H1 (cell line): ENCODE measurements around the gene PTPRJ.

ENCODE experiments used
- EP300 ChIP-seq, 2 experiments: IDR thresholded peaks; 1 replicate in 1 of 2; 2 replicates in 1 of 2; pipeline ENCODE4 v1.6.1; 2011 to 2012; ENCODE audit warnings: low read depth in 2 of 2, low read length in 2 of 2, mild to moderate bottlenecking in 2 of 2, borderline replicate concordance in 1 of 2, inconsistent platforms in 1 of 2, moderate library complexity in 1 of 2
- EZH2 ChIP-seq: fragments of 200-600 bp; sonication (generic); IDR thresholded peaks from 2 replicates; pipeline ENCODE4 v1.7.1; 2012; ENCODE audit warnings: low read depth, mild to moderate bottlenecking, moderate library complexity, low read length, inconsistent platforms; ENCODE audit not compliant: severe bottlenecking
- RFX5 ChIP-seq: IDR thresholded peaks from 2 replicates; pipeline ENCODE4 v1.6.1; 2011; ENCODE audit warnings: low read depth, low read length, improper control_type of control experiment, borderline replicate concordance
- SP1 ChIP-seq: IDR thresholded peaks from 2 replicates; pipeline ENCODE4 v1.6.1; 2011; ENCODE audit warnings: low read depth, low read length
- TF ChIP-seq, protein P1 (sequence below), 3 experiments: IDR thresholded peaks; 1 replicate in 2 of 3; 2 replicates in 1 of 3; pipeline versions ENCODE4 v1.5.1 to v1.6.1; 2011; ENCODE audit warnings: low read length in 3 of 3, mild to moderate bottlenecking in 3 of 3, inconsistent platforms in 2 of 3, low read depth in 1 of 3, moderate library complexity in 1 of 3; ENCODE audit not compliant: insufficient read depth in 1 of 3; ENCODE audit errors: control extremely low read depth in 1 of 3

DNA sequence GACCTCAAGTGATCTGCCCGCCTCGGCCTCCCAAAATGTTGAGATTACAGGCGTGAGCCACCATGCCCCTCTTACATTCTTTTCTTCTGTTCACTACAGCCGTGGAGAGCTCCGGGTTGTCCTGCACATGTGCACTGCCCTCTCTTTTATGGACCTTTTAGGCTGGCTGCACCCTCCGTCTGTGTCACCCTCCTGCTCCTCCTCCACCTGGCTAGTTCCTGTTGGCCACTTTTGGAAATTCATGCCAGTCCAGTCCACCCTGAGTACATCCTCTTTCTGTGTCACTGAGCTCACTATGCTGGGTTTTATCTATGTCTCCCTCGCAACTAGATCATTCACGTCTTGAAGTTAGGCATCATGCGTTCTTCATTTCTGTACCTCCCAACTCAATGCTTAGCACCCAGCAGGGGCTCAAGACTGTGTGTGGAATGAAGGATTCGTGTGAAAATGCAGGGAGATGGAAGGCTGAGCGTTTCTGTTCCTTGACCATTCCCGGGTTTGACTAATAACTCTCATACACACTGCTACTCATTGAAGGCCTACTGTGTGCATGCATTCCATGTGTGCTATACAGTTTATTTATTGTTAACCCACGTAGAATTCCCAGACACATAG, 60.6 kb downstream of the PTPRJ start:
- TF ChIP-seq EP300 (IDR thresholded peaks at IDR 0.05; ENCODE audit: borderline replicate concordance in 1 of 2, low read depth in 2 of 2, low read length in 2 of 2) (no peak), EZH2 (no peak), RFX5 (no peak), SP1 (no peak)
- TF ChIP-seq, protein P1, sequence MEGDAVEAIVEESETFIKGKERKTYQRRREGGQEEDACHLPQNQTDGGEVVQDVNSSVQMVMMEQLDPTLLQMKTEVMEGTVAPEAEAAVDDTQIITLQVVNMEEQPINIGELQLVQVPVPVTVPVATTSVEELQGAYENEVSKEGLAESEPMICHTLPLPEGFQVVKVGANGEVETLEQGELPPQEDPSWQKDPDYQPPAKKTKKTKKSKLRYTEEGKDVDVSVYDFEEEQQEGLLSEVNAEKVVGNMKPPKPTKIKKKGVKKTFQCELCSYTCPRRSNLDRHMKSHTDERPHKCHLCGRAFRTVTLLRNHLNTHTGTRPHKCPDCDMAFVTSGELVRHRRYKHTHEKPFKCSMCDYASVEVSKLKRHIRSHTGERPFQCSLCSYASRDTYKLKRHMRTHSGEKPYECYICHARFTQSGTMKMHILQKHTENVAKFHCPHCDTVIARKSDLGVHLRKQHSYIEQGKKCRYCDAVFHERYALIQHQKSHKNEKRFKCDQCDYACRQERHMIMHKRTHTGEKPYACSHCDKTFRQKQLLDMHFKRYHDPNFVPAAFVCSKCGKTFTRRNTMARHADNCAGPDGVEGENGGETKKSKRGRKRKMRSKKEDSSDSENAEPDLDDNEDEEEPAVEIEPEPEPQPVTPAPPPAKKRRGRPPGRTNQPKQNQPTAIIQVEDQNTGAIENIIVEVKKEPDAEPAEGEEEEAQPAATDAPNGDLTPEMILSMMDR (IDR thresholded peaks at IDR 0.05; ENCODE audit: control extremely low read depth in 1 of 3, insufficient read depth in 1 of 3, low read depth in 1 of 3, low read length in 3 of 3): no peak
